GM21423 (cell line): ENCODE results near the gene SKAP1.
"Not testable (repeated sequence)": the region's sequence is repeated elsewhere in the genome, so short reads cannot be mapped to it uniquely, and the experiment has no call there.

Source experiments
- ATAC-seq: cut with Tn5 transposase; IDR thresholded peaks from one replicate; pipeline ENCODE4 v1.9.1; 2021; ENCODE audit warnings: mild to moderate bottlenecking, moderate library complexity; ENCODE audit not compliant: unreplicated experiment

The SKAP1 gene

DNA sequence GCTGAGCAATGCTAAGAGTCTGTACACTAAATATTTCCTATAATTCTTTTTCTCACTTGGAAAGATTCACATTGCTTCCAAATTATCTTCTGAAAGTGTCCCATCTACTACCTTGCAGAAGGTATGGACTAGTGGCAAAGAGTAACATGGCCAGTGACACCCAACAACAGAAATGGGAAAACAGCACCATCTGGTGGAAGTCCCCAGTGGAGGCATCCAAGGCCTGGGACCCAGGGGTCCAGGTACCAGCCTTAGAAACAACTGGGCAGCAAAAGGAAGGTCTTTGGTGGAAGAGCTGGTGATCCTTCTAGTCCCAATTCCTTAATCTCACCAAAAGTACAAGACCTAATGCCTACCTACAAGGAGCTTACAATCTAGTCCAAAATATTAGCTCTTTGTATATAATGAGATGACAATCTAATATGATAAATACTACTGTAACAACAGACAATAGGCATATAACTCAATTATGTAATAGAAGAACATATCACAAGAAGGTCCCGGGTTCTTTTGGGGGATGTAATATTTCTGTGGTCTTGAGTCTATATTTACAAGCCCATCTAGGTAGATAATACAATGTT lies 55.3 kb downstream of the SKAP1 start:
- ATAC-seq = no peak

DNA sequence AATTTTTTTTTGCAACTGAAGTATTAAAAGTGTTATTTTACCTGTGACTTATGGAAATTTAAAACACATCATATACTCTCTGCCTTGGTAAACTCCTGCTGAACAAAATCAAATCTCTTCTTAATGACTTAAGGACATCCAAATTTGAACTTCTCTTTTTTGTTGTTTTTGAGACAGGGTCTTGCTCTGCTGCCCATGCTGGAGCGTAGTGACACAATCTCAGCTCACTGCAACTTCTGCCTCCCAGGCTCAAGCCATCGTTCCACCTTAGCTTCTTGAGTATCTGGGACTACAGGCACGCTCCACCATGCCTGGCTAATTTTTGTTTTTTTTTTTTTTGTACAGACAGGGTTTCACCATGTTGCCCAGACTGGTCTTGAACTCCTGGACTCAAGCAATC lies 56.1 kb downstream of the SKAP1 start:
- no peak for ATAC-seq

- ATAC-seq = no peak
Observed at GRCh38 chr17:48373130-48373830, 56.7 kb downstream of the SKAP1 start.

DNA sequence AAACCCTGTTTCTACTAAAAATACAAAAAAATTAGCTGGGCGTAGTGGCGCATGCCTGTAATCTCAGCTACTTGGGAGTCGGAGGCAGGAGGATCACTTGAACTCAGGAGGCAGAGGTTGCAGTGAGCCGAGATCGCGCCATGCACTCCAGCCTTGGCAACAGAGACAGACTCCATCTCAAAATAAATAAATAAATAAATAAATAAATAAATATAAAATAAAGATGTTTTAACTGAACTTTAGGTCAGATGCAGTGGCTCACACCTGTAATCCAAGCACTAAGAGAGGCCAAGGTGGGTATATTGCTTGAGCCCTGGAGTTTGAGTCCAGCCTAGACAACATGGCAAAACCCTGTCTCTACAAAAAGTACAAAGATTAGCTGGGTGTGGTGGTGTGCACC lies 61.0 kb downstream of the SKAP1 start:
- not testable (repeated sequence) for ATAC-seq

- no peak for ATAC-seq
Observed at GRCh38 chr17:48368352-48368908, 61.6 kb downstream of the SKAP1 start.

DNA sequence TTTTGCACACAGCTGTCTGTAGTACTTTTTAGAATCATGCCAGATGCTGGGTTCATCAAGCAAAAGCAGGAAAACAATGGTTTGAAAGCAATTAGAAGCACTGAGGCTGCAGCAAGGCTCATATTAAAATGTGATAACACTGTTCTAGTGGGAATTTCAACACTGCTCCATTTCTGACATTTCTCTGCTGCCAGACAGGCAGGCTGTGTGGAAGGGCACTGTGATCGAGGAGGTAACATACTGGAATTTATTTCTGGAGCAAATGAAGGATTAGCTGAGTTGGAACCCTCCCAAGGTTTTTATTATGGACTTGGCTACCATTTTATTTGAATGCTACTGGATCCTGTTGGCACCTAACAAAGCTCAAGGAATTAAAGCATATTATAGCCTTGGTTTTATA lies 66.9 kb downstream of the SKAP1 start:
- ATAC-seq = no peak

GRCh38 chr17:48360861-48361633 lies 69.0 kb downstream of the SKAP1 start:
- not testable (repeated sequence) for ATAC-seq

- no peak for ATAC-seq
Observed at GRCh38 chr17:48357779-48358602, 72.0 kb downstream of the SKAP1 start.

DNA sequence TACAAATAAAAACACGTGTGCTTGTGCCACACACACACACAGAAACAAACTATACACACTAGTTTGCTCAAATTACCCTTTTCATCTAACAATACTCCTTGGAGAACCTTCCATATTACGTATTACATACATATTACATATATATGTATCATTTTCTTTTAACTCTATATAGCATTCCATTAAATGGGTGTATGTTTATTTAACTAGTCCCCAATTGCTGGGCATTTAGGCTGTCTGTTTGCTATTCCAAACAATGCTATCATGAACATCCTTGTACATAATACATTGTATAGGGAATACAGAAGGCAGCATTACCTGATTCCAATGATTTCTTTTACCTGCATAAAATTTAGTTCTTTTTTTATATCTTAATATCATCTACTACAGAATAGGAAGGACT lies 73.1 kb downstream of the SKAP1 start:
- no peak for ATAC-seq

GRCh38 chr17:48352630-48353029 lies 77.4 kb downstream of the SKAP1 start:
- no peak for ATAC-seq

GRCh38 chr17:48351911-48352332 lies 78.1 kb downstream of the SKAP1 start:
- no peak for ATAC-seq

DNA sequence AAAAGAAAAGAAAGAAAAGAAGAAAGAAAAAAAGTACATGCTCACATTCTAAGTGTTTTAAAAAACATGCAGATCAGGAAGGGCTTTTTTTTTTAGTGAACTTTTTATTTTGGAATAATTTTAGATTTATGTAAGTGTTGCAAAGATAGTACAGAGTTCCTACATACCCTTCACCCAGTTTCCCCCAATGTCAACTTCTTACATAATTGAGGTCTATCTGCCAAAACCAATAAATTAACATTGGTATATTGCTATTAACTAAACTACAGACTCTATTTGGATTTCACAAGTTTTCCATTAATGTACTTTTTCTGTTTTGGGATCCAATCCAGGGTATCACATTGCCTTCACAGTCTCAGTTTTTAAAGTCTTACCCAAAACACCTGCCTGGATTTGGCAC lies 81.7 kb downstream of the SKAP1 start:
- ATAC-seq = no peak

DNA sequence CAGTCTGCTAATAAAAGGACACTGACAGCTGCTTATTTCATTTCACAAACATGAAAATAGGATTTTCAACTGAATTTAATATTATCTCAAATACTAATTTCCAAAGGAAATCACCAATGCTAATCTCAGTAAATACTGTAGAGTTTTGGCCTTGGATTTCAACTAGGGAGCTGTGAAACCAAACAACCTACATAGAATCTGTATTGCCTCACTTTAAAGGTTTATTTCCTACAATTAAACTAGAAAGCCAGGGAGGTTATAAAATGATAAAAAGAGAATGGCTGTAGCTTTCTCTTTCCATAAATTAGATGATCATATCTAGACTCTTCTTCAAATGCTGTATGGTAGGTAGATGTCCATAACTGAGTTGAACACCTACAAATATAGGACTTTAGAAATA lies 82.8 kb downstream of the SKAP1 start:
- ATAC-seq = no peak

GRCh38 chr17:48344251-48344650 lies 85.8 kb downstream of the SKAP1 start:
- no peak for ATAC-seq

DNA sequence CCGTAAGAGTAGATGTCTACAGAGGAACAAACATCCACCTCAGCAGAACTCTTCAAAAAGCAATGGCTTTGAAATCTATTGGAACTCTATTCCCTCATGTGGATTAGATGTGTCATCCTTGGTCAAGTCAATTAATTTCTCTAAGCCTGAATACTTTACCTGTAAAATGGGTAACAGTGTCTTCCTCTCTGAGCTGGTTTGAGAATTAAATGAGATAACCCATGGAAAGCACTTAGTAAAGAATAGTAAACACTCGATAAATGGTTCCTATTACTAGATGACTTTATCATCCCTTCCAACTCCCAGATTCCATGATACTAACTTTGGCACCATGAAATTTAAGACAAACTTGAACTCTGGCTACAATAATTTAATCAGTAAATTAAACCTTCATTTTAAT lies 89.1 kb downstream of the SKAP1 start:
- ATAC-seq = no peak

- no peak for ATAC-seq
Observed at GRCh38 chr17:48338720-48339119, 91.3 kb downstream of the SKAP1 start.

- ATAC-seq = not testable (repeated sequence)
Observed at GRCh38 chr17:48337903-48338302, 92.1 kb downstream of the SKAP1 start.

GRCh38 chr17:48336986-48337385 lies 93.0 kb downstream of the SKAP1 start:
- ATAC-seq = no peak

DNA sequence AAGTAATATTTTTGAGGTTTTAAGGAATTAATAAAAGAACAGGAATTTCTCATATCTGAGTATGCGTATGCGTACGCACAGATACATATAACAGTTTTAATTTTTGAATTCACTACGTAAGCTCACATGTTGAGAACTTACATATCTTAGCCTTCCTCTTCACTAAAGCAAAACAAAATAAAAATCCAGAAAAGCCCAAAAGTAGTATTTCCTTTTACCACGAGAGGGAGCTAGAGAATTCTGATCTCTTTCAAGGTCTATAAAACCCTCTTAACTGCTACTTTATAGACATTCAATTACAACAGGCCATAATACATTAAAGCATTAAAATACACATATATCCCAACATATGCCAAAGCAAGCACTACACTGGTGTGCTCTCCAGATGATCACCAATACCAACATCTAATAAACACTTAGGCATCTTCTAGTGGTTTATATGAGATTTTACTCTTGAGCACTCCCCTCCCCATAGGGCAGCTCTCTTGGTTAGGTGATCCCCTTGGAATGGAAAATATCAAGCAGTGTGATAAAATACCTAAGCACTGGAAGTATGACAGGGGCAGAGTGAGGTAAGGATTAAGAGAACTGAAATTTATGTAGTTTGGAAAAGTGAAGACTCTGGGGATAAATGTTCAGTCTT lies 94.0 kb downstream of the SKAP1 start:
- ATAC-seq = no peak

DNA sequence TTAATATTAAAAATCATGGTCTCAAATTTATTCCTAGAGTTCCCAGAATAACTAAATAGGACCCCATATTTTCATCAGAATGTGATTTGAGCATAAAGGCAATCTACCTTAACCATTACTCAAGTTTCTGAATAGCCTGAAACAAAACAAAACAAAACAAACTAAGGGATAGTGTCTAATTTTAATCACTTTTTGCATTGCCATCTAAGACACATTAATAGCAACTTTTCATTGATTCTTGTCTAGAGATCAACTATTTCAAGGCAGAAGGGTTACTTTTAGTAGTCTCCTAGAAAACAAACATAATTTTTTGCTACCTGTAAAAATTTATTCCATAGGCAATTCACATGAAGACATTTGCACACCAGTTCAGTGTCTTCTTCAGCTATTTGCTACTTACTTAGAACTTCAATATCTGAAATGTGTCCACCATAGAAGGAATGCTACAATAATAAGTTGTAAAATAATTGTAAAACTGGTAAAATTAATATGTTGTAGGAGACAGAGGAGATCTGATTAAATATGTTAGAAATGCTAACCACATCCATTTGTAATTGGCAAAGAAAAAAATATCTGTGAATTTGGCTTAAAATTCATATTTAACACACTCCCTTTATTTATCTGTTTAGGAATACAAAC lies 94.7 kb downstream of the SKAP1 start:
- ATAC-seq = no peak
